HepG2 (cell line): Measurements from ENCODE around the gene RMI2. TPM values are rescaled to one million over a fixed set of nuclear protein-coding genes. Genes with fewer than 3 reads are reported as not detected.

Experiments
- ATF1 ChIP-seq: IDR thresholded peaks from 2 replicates; pipeline ENCODE4 v1.6.1; 2016; ENCODE audit warnings: mild to moderate bottlenecking, control low read depth
- CENPT ChIP-seq: sonication (generic); formaldehyde crosslinking; IDR thresholded peaks from 2 replicates; pipeline ENCODE4 v1.8.0; 2022; ENCODE audit warnings: low read depth, mild to moderate bottlenecking, moderate library complexity, missing genetic modification reagents
- CHD2 ChIP-seq: IDR thresholded peaks from 2 replicates; pipeline ENCODE4 v1.6.1; 2011; ENCODE audit warnings: low read depth, low read length, improper control_type of control experiment
- ETV5 ChIP-seq: IDR thresholded peaks from 2 replicates; pipeline ENCODE4 v1.6.1; 2018; ENCODE audit warnings: missing biosample characterization, missing genetic modification reagents, inconsistent platforms, borderline replicate concordance
- FOXK2 ChIP-seq: fragments of 450-650 bp; IDR thresholded peaks from 2 replicates; pipeline ENCODE4 v1.6.1; 2016
- GFI1 ChIP-seq: sonication (generic); formaldehyde crosslinking; IDR thresholded peaks from 2 replicates; pipeline ENCODE4 v1.5.0; 2020; ENCODE audit warnings: missing genetic modification reagents, mild to moderate bottlenecking, borderline replicate concordance
- RARA ChIP-seq: IDR thresholded peaks from 2 replicates; pipeline ENCODE4 v1.6.1; 2016; ENCODE audit warnings: missing genetic modification reagents, missing compliant biosample characterization
- SOX5 ChIP-seq: IDR thresholded peaks from 2 replicates; pipeline ENCODE4 v1.6.1; 2016; ENCODE audit warnings: borderline replicate concordance
- SRSF9 ChIP-seq: fragments of 200-400 bp; formaldehyde crosslinking; IDR thresholded peaks from 2 replicates; pipeline ENCODE4 v1.6.1; 2018; ENCODE audit warnings: borderline replicate concordance, mild to moderate bottlenecking, low read depth, low read length; ENCODE audit not compliant: insufficient read depth, poor library complexity, severe bottlenecking
- ZBTB3 ChIP-seq: sonication (generic); formaldehyde crosslinking; IDR thresholded peaks from 2 replicates; pipeline ENCODE4 v1.4.0; 2020; ENCODE audit warnings: low read depth, mild to moderate bottlenecking, moderate library complexity, missing genetic modification reagents, borderline replicate concordance
- ZFAT ChIP-seq: sonication (generic); formaldehyde crosslinking; conservative IDR thresholded peaks from 2 replicates; pipeline ENCODE4 v1.8.1; 2023; ENCODE audit warnings: missing genetic modification reagents, inconsistent platforms
- ZFP1 ChIP-seq: IDR thresholded peaks from 2 replicates; pipeline ENCODE4 v1.6.1; 2016
- ZNF614 ChIP-seq: IDR thresholded peaks from 2 replicates; pipeline ENCODE4 v1.6.1; 2018; ENCODE audit warnings: missing biosample characterization, missing genetic modification reagents, inconsistent platforms, borderline replicate concordance
- polyA plus RNA-seq, 8 experiments: library from polyadenylated mRNA; depleted of rRNA in 3 of 8; stranded (reverse) in 7 of 8; unstranded in 1 of 8; fragments of >200 nt; fragmentation: Illumina TruSeq in 4 of 8; extraction: Trizol in 4 of 8; gene quantifications; 2 replicates each; pipeline versions ENCODE4 v1.2.1 to v1.2.3, GENCODE V29; 2011 to 2016; ENCODE audit warnings: low read depth in 4 of 8, missing spikeins in 1 of 8, mixed read lengths in 1 of 8; ENCODE audit not compliant: insufficient read depth in 1 of 8
- total RNA-seq, 5 experiments: library from RNA; depleted of rRNA; stranded (reverse); fragments of >200 nt; fragmentation: Illumina TruSeq; extraction: Trizol; gene quantifications; 2 replicates each; pipeline ENCODE4 v1.2.3, GENCODE V29; 2016; ENCODE audit warnings: low read depth in 1 of 5
- TF ChIP-seq, protein P1 (sequence below): sonication (generic); formaldehyde crosslinking; IDR thresholded peaks from 2 replicates; pipeline ENCODE4 v1.4.0; 2020; ENCODE audit warnings: missing genetic modification reagents
- TF ChIP-seq, protein P2 (sequence below): sonication (generic); formaldehyde crosslinking; IDR thresholded peaks from 2 replicates; pipeline ENCODE4 v1.9.0; 2022; ENCODE audit warnings: low read depth, missing genetic modification reagents
- TF ChIP-seq, protein P3 (sequence below): sonication (generic); formaldehyde crosslinking; IDR thresholded peaks from 2 replicates; pipeline ENCODE4 v1.4.0; 2020; ENCODE audit warnings: missing genetic modification reagents
- TF ChIP-seq, protein P4 (sequence below): conservative IDR thresholded peaks from 2 replicates; pipeline ENCODE4 v1.6.1; 2018; ENCODE audit warnings: missing genetic modification reagents
- TF ChIP-seq, protein P5 (sequence below): sonication (generic); formaldehyde crosslinking; IDR thresholded peaks from 2 replicates; pipeline ENCODE4 v1.4.0; 2020; ENCODE audit warnings: missing genetic modification reagents
- TF ChIP-seq, protein P6 (sequence below): sonication (generic); formaldehyde crosslinking; IDR thresholded peaks from 2 replicates; pipeline ENCODE4 v1.4.0; 2020; ENCODE audit warnings: missing genetic modification reagents

The RMI2 gene
- total and polyA plus RNA-seq, 2 of the 13 experiments (the other 11 are each of a cell fraction or from before 2014, with no cell fraction given), result 24.5 to 55.7 TPM

DNA sequence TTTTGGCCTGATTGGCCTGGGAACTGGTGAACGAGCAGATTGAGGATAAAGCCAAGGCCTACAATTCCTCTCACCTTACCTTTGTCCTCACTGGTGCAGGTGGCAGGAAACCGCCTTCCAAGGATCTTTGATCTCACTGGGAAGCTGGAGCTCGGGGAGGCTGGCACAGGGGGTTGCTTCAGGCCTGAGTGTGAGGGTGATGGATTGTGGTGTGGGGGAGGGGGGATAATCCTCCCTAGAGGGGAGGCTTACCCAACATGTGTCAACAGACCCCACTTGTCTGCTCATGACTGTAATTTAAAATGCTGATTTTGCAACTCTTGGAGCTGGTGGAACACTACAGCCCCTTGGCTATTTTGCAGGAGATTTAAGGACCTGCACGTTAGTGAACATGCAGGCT lies 4.5 kb upstream of the RMI2 start (continued):
- TF ChIP-seq, protein P1, sequence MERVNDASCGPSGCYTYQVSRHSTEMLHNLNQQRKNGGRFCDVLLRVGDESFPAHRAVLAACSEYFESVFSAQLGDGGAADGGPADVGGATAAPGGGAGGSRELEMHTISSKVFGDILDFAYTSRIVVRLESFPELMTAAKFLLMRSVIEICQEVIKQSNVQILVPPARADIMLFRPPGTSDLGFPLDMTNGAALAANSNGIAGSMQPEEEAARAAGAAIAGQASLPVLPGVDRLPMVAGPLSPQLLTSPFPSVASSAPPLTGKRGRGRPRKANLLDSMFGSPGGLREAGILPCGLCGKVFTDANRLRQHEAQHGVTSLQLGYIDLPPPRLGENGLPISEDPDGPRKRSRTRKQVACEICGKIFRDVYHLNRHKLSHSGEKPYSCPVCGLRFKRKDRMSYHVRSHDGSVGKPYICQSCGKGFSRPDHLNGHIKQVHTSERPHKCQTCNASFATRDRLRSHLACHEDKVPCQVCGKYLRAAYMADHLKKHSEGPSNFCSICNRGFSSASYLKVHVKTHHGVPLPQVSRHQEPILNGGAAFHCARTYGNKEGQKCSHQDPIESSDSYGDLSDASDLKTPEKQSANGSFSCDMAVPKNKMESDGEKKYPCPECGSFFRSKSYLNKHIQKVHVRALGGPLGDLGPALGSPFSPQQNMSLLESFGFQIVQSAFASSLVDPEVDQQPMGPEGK (CRISPR knock-in tag), result peak; percentile 65
- no peak for TF ChIP-seq FOXK2
- TF ChIP-seq, protein P2, sequence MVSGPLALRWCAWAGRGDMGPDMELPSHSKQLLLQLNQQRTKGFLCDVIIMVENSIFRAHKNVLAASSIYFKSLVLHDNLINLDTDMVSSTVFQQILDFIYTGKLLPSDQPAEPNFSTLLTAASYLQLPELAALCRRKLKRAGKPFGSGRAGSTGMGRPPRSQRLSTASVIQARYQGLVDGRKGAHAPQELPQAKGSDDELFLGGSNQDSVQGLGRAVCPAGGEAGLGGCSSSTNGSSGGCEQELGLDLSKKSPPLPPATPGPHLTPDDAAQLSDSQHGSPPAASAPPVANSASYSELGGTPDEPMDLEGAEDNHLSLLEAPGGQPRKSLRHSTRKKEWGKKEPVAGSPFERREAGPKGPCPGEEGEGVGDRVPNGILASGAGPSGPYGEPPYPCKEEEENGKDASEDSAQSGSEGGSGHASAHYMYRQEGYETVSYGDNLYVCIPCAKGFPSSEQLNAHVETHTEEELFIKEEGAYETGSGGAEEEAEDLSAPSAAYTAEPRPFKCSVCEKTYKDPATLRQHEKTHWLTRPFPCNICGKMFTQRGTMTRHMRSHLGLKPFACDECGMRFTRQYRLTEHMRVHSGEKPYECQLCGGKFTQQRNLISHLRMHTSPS (CRISPR knock-in tag), result peak; percentile 84
- TF ChIP-seq ETV5 (CRISPR knock-in tag), result peak; percentile 20; the same call in 1 of the 2 replicates
- TF ChIP-seq ATF1 (CRISPR knock-in tag), result no peak
- no peak for TF ChIP-seq ZFP1 (CRISPR knock-in tag)
- TF ChIP-seq, protein P3, sequence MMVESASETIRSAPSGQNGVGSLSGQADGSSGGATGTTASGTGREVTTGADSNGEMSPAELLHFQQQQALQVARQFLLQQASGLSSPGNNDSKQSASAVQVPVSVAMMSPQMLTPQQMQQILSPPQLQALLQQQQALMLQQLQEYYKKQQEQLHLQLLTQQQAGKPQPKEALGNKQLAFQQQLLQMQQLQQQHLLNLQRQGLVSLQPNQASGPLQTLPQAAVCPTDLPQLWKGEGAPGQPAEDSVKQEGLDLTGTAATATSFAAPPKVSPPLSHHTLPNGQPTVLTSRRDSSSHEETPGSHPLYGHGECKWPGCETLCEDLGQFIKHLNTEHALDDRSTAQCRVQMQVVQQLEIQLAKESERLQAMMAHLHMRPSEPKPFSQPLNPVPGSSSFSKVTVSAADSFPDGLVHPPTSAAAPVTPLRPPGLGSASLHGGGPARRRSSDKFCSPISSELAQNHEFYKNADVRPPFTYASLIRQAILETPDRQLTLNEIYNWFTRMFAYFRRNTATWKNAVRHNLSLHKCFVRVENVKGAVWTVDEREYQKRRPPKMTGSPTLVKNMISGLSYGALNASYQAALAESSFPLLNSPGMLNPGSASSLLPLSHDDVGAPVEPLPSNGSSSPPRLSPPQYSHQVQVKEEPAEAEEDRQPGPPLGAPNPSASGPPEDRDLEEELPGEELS (CRISPR knock-in tag), result 0 out of 2 replicates have a peak, but pooled peaks have one; percentile 44
- TF ChIP-seq, protein P4, sequence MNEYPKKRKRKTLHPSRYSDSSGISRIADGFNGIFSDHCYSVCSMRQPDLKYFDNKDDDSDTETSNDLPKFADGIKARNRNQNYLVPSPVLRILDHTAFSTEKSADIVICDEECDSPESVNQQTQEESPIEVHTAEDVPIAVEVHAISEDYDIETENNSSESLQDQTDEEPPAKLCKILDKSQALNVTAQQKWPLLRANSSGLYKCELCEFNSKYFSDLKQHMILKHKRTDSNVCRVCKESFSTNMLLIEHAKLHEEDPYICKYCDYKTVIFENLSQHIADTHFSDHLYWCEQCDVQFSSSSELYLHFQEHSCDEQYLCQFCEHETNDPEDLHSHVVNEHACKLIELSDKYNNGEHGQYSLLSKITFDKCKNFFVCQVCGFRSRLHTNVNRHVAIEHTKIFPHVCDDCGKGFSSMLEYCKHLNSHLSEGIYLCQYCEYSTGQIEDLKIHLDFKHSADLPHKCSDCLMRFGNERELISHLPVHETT (CRISPR knock-in tag), result no peak
- peak; percentile 52; the same call in 1 of the 2 replicates for TF ChIP-seq GFI1 (CRISPR knock-in tag)
- no peak for TF ChIP-seq CENPT
- no peak for TF ChIP-seq ZNF614
- 0 out of 2 replicates have a peak, but pooled peaks have one; percentile 14 for TF ChIP-seq SOX5 (CRISPR knock-in tag)
- TF ChIP-seq ZFAT (CRISPR knock-in tag), result no peak
- TF ChIP-seq, protein P5, sequence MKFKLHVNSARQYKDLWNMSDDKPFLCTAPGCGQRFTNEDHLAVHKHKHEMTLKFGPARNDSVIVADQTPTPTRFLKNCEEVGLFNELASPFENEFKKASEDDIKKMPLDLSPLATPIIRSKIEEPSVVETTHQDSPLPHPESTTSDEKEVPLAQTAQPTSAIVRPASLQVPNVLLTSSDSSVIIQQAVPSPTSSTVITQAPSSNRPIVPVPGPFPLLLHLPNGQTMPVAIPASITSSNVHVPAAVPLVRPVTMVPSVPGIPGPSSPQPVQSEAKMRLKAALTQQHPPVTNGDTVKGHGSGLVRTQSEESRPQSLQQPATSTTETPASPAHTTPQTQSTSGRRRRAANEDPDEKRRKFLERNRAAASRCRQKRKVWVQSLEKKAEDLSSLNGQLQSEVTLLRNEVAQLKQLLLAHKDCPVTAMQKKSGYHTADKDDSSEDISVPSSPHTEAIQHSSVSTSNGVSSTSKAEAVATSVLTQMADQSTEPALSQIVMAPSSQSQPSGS (CRISPR knock-in tag), result no peak
- TF ChIP-seq, protein P6, sequence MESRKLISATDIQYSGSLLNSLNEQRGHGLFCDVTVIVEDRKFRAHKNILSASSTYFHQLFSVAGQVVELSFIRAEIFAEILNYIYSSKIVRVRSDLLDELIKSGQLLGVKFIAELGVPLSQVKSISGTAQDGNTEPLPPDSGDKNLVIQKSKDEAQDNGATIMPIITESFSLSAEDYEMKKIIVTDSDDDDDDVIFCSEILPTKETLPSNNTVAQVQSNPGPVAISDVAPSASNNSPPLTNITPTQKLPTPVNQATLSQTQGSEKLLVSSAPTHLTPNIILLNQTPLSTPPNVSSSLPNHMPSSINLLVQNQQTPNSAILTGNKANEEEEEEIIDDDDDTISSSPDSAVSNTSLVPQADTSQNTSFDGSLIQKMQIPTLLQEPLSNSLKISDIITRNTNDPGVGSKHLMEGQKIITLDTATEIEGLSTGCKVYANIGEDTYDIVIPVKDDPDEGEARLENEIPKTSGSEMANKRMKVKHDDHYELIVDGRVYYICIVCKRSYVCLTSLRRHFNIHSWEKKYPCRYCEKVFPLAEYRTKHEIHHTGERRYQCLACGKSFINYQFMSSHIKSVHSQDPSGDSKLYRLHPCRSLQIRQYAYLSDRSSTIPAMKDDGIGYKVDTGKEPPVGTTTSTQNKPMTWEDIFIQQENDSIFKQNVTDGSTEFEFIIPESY (CRISPR knock-in tag), result peak; percentile 41; the same call in 1 of the 2 replicates
- no peak for TF ChIP-seq SRSF9
- TF ChIP-seq RARA (CRISPR knock-in tag), result no peak
- no peak for TF ChIP-seq ZBTB3 (CRISPR knock-in tag)
- TF ChIP-seq CHD2, result no peak
